ENCODE data around the gene SYT3. TPM values are rescaled to one million over a fixed set of nuclear protein-coding genes. Genes with fewer than 3 reads are reported as not detected.

SYT3 gene
- total RNA-seq, 1 donor from 2014 or later = 1.8 TPM

DNA sequence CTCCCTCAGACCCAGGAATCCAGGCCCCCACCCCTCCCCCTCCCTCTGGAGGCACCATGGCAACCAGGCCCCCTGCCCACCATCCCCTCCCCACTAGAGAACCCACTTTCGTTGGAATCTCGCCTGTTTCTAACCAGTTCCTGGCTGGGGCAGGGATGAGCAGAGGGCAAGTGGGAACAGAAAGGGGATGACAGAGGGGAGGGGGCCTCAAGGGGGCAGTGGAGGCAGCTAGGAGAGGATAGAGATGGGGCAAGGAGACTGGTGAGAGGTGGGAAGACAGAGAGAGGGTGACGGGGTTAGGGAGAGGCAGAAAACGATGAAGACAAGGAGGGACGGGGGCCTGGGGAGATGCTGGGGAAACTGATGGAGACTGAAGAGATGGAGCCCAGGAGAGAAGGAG lies 9.0 kb upstream of the SYT3 start:
- no peak overlapping the region for H3K4me3 Mint-ChIP-seq (ENCODE audit: low read depth)
- no peaks in the 10 kb centered on the region for H3K9me3 Mint-ChIP-seq (ENCODE audit: low read depth)
- no peak overlapping the region for H3K27ac Mint-ChIP-seq
- no peaks in the 10 kb centered on the region for H3K4me1 Mint-ChIP-seq (ENCODE audit: low read depth)
- H3K36me3 Mint-ChIP-seq (ENCODE audit: insufficient read depth) = no peaks in the 10 kb centered on the region
- peaks cover 25% of the 10 kb centered on the region for H3K27me3 Mint-ChIP-seq
- TF ChIP-seq, protein P1, sequence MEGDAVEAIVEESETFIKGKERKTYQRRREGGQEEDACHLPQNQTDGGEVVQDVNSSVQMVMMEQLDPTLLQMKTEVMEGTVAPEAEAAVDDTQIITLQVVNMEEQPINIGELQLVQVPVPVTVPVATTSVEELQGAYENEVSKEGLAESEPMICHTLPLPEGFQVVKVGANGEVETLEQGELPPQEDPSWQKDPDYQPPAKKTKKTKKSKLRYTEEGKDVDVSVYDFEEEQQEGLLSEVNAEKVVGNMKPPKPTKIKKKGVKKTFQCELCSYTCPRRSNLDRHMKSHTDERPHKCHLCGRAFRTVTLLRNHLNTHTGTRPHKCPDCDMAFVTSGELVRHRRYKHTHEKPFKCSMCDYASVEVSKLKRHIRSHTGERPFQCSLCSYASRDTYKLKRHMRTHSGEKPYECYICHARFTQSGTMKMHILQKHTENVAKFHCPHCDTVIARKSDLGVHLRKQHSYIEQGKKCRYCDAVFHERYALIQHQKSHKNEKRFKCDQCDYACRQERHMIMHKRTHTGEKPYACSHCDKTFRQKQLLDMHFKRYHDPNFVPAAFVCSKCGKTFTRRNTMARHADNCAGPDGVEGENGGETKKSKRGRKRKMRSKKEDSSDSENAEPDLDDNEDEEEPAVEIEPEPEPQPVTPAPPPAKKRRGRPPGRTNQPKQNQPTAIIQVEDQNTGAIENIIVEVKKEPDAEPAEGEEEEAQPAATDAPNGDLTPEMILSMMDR (IDR thresholded peaks at IDR 0.05; ENCODE audit: unreplicated experiment) = no peak
- no peak for DNase-seq (ENCODE audit: low spot score, unreplicated experiment)

DNA sequence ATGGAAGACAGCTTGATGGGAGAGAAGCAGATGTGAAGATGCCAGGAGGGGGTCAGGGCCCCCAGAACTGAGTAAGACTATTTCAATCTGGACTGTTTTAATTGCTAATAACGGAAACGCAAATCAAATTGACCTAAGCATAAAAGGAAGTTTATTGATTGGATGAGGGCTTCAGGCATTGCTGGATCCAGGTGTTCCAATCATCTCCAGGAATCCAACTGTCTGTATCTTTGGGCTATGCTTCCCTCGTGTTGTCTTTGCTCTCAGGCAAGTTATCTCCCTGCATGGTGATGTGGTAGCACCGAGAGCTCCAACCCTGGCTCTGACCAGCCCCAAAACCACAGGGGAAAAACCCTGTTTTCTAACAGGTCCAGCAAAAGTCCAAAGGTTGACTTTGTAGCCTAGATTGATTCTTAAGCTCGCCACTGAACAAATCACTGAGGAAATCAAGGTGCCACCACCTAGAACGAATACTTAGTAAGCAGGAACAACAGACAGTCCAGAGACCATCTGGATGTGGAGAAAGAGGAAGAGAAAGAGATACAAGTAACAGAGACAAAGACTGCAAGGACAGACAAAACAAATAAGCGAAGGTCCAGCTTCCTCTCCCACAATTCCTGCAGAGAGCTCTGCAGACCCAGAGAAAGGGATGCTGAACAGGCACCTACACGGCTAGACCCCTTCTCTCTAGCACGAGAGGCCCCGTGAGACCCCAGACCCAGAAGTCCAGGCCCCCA lies 8.4 kb upstream of the SYT3 start:
- H3K4me1 Mint-ChIP-seq (ENCODE audit: low read depth) = no peaks in the 10 kb centered on the region
- TF ChIP-seq, protein P1 (IDR thresholded peaks at IDR 0.05; ENCODE audit: unreplicated experiment) = no peak
- DNase-seq (ENCODE audit: low spot score, unreplicated experiment) = no peak
- no peak overlapping the region for H3K4me3 Mint-ChIP-seq (ENCODE audit: low read depth)
- peaks cover 21% of the 10 kb centered on the region for H3K27me3 Mint-ChIP-seq
- H3K27ac Mint-ChIP-seq = no peak overlapping the region
- H3K36me3 Mint-ChIP-seq (ENCODE audit: insufficient read depth) = no peaks in the 10 kb centered on the region
- no peaks in the 10 kb centered on the region for H3K9me3 Mint-ChIP-seq (ENCODE audit: low read depth)

DNA sequence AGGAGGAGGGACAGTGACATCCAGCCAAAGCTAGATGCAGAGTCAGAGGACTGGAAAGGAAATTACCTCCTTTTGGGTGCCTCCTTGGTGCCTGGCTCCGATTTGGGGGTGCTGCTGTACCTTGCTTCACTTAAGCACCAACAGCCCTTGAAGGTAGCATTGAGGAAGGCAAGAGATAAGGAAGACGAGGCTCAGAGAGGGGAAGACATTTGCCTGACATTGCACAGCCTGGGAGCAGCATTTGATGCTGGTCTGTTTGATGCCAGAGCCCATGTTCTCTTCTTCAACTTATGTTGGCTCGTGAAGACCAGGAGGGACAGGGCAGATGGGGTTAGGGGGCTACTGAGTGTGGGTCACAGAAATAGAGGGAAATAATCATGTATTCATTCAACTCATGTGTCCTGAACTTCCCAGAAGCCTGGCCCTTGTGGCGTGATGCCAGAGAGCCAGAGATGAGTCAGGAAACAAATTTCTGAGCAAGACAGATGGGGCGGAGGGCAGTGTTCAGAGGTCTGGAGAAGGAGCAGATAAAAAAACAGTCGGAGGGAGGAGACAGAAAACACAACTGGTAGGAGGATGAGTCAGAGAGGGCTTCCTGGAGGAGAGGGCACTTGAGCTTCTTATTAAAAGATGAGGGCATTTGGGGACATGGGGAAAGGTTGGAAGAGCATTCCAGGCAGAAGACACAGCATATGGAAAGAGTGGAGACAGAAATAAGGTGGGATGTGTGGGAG lies 6.6 kb upstream of the SYT3 start:
- TF ChIP-seq, protein P1 (IDR thresholded peaks at IDR 0.05; ENCODE audit: unreplicated experiment) = no peak
- Mint-ChIP-seq H3K4me3 (ENCODE audit: low read depth) (no peak overlapping the region), H3K9me3 (ENCODE audit: low read depth) (no peaks in the 10 kb centered on the region), H3K36me3 (ENCODE audit: insufficient read depth) (no peaks in the 10 kb centered on the region), H3K27ac (no peak overlapping the region), H3K27me3 (peaks cover 20% of the 10 kb centered on the region), H3K4me1 (ENCODE audit: low read depth) (no peaks in the 10 kb centered on the region)
- DNase-seq (ENCODE audit: low spot score, unreplicated experiment) = no peak

DNA sequence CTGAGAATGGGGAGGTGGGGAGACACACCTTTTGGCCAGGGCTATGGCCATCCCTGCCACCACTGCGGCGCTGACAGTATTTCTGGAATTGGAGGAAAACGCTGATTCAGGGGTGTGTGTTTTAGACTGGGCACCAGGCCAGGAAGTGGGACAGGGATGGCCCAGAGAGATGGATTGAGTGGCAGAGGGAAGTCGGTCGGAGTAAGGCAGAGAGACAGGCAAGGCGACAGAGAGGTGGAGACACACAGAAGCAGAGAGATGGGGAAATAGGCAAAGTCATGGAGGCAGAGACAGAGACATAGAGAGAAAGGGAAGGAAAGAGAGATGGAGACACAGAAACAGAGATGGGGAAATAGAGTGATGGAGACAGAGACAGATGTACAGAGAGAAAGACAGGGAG lies 5.4 kb upstream of the SYT3 start:
- no peak overlapping the region for H3K4me3 Mint-ChIP-seq (ENCODE audit: low read depth)
- H3K36me3 Mint-ChIP-seq (ENCODE audit: insufficient read depth) = no peaks in the 10 kb centered on the region
- no peaks in the 10 kb centered on the region for H3K9me3 Mint-ChIP-seq (ENCODE audit: low read depth)
- DNase-seq (ENCODE audit: low spot score, unreplicated experiment) = no peak
- H3K27ac Mint-ChIP-seq = no peak overlapping the region
- TF ChIP-seq, protein P1 (IDR thresholded peaks at IDR 0.05; ENCODE audit: unreplicated experiment) = no peak
- no peaks in the 10 kb centered on the region for H3K4me1 Mint-ChIP-seq (ENCODE audit: low read depth)
- H3K27me3 Mint-ChIP-seq = peaks cover 18% of the 10 kb centered on the region

DNA sequence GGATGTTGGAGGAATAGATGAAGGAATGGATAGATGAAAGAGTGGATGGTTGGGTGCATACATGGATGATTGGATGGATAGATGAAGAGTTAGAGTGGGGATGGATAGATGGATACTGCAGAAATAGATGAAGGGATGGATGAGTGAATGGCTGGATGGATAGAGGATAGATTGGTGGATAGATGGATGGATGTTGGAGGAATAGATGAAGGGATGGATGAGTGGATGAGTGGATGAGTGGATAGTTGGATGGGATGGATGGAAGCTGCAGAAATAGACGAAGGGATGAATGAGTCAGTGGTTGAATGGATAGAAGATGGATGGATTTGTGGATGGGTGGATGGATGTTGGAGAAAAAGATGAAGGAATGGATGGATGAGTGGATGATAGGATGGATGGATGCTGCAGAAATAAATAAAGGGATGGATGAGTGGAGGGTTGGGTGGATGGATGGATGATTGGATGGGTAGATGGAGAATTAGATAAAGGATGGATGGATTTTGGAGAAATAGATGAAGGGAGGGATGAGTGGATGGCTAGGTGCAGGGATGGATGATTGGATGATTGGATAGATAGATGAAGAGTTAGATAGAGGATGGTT lies 4.7 kb upstream of the SYT3 start:
- H3K27me3 Mint-ChIP-seq = peaks cover 18% of the 10 kb centered on the region
- TF ChIP-seq, protein P1 (IDR thresholded peaks at IDR 0.05; ENCODE audit: unreplicated experiment) = no peak
- no peaks in the 10 kb centered on the region for H3K4me1 Mint-ChIP-seq (ENCODE audit: low read depth)
- no peak for DNase-seq (ENCODE audit: low spot score, unreplicated experiment)
- H3K9me3 Mint-ChIP-seq (ENCODE audit: low read depth) = no peaks in the 10 kb centered on the region
- H3K36me3 Mint-ChIP-seq (ENCODE audit: insufficient read depth) = no peaks in the 10 kb centered on the region
- H3K27ac Mint-ChIP-seq = no peak overlapping the region
- H3K4me3 Mint-ChIP-seq (ENCODE audit: low read depth) = no peak overlapping the region
